Brain microvascular endothelial cell (primary cell): ENCODE data around the gene CAVIN1.
"Not testable (repeated sequence)": the region's sequence is repeated elsewhere in the genome, so short reads cannot be mapped to it uniquely, and the experiment has no call there.

Experiments
- DNase-seq: peaks from one replicate; pipeline ENCODE4 v3.0.0-alpha.2; 2020
- H3K27ac ChIP-seq: fragments of 250-450 bp; sonication (Bioruptor Pico); 2 replicates; pipeline ENCODE4 v1.5.1; 2020; ENCODE audit warnings: mild to moderate bottlenecking, moderate library complexity
- H3K27me3 ChIP-seq: fragments of 250-450 bp; sonication (Bioruptor Pico); replicated peaks from 2 replicates; pipeline ENCODE4 v1.5.1; 2020; ENCODE audit warnings: mild to moderate bottlenecking
- H3K36me3 ChIP-seq: fragments of 250-450 bp; sonication (Bioruptor Pico); replicated peaks from 2 replicates; pipeline ENCODE4 v1.5.1; 2020; ENCODE audit warnings: mild to moderate bottlenecking
- H3K4me3 ChIP-seq: 2 replicates; pipeline ENCODE4 v1.5.1; 2011; ENCODE audit warnings: low read depth, mild to moderate bottlenecking, control low read depth, low read length, moderate library complexity
- in situ Hi-C: cut with HindIII; loops from 2 replicates; pipeline ENCODE4 v1.10.0; 2017; ENCODE audit warnings: low sequenced_read_pairs, low pct_ligation_motif_present
- TF ChIP-seq, protein P1 (sequence below): IDR thresholded peaks from 2 replicates; pipeline ENCODE4 v1.5.1; 2011; ENCODE audit warnings: low read depth, mild to moderate bottlenecking, moderate library complexity, low read length, control low read depth, inconsistent platforms; ENCODE audit errors: missing control alignments

The CAVIN1 gene

DNA sequence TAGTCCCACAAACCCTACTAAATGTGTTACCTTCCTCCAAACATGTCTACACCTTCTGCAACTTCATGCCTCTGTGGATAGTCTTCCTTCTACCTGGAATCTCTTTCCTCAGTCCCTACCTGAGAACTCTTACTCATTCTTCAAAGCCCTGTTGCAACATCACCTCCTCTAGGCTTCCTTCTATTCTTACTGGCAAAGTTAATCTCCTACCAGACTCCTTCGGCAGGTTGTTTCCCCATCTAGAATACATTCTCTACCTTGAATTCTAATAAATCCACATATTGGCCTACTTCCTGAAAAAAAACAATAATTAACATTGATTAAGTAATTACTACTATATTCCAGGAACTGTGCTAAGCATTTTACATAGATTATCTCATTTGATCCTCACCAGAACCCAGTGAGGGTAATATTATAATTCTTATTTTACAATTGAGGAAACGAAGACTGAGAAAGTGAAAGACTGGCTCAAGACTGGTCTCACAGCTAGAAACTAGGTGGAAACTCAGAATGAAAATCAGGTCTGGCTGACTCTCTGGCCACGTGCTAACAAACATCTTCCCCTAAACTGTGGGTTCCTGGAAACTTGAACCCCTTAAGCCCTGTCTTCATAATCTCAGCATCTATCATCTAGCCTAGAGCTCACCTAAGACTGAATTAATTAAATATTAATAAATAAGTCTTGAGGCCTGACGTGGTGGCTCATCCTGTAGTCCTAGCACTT is 30.2 kb downstream of the CAVIN1 start:
- Histone ChIP-seq H3K27me3 (no peaks in the 10 kb centered on the region), H3K27ac (no peak overlapping the region), H3K4me3 (no peak overlapping the region), H3K36me3 (no peaks in the 10 kb centered on the region)
- in situ Hi-C loops: no loop called here
- DNase-seq: no peak
- TF ChIP-seq, protein P1, sequence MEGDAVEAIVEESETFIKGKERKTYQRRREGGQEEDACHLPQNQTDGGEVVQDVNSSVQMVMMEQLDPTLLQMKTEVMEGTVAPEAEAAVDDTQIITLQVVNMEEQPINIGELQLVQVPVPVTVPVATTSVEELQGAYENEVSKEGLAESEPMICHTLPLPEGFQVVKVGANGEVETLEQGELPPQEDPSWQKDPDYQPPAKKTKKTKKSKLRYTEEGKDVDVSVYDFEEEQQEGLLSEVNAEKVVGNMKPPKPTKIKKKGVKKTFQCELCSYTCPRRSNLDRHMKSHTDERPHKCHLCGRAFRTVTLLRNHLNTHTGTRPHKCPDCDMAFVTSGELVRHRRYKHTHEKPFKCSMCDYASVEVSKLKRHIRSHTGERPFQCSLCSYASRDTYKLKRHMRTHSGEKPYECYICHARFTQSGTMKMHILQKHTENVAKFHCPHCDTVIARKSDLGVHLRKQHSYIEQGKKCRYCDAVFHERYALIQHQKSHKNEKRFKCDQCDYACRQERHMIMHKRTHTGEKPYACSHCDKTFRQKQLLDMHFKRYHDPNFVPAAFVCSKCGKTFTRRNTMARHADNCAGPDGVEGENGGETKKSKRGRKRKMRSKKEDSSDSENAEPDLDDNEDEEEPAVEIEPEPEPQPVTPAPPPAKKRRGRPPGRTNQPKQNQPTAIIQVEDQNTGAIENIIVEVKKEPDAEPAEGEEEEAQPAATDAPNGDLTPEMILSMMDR: no peak

GRCh38 chr17:42391439-42391838 is 31.6 kb downstream of the CAVIN1 start:
- H3K4me3 ChIP-seq: not testable (repeated sequence)

DNA sequence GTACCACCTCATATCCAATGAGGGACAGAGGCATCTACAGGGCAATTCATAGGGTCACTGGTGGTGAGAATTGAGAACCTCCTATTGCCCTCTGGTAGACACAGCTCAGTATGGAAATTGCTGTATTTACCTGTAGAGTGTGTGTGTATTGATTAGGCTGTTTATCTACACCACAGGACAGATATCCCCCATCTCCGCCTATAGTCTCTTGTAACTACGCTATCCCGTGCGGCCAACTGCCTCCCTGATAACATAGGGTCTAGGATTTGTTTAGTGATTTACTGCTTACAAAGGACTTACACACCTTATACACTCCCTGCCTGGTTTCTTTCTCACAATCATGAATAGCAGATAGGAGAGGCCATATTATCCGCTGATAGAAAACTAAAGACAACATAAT is 33.2 kb downstream of the CAVIN1 start:
- TF ChIP-seq, protein P1: no peak
- no peak overlapping the region for H3K4me3 ChIP-seq
- no peak overlapping the region for H3K27ac ChIP-seq
- H3K27me3 ChIP-seq: no peaks in the 10 kb centered on the region
- in situ Hi-C loops: no loop called here
- no peak for DNase-seq
- no peaks in the 10 kb centered on the region for H3K36me3 ChIP-seq

More at GRCh38 chr17:42391439-42391838, 31.6 kb downstream of the CAVIN1 start:
- DNase-seq, H3K27ac ChIP-seq, H3K27me3 ChIP-seq, in situ Hi-C loops, H3K36me3 ChIP-seq: not testable (repeated sequence)

- peak overlapping the region; percentile 90 for H3K27ac ChIP-seq
- in situ Hi-C loops: no loop called here
- no peak for DNase-seq
- no peaks in the 10 kb centered on the region for H3K27me3 ChIP-seq
- H3K36me3 ChIP-seq: no peaks in the 10 kb centered on the region
- TF ChIP-seq, protein P1: no peak
- H3K4me3 ChIP-seq: peak overlapping the region; percentile 45
Observed at GRCh38 chr17:42389135-42389417, 34.0 kb downstream of the CAVIN1 start.

- peak; percentile 100 for DNase-seq
- Histone ChIP-seq H3K27me3 (no peaks in the 10 kb centered on the region), H3K36me3 (no peaks in the 10 kb centered on the region), H3K4me3 (peak within 1 kb of the TSS; percentile 93), H3K27ac (peak within 1 kb of the TSS; percentile 90)
- in situ Hi-C loops: no loop called here
- TF ChIP-seq, protein P1: no peak
Observed at GRCh38 chr17:42388381-42389134, 34.5 kb downstream of the CAVIN1 start, which contains the start of gene STAT3. Gene STAT3, minus strand, starts transcription at chr17:42388442. Its CDS starts 39,926 bp downstream, at chr17:42348516.

GRCh38 chr17:42387661-42388380 is 35.2 kb downstream of the CAVIN1 start:
- TF ChIP-seq, protein P1: no peak
- H3K27me3 ChIP-seq: no peaks in the 10 kb centered on the region
- in situ Hi-C loops: no loop called here
- peak overlapping the region; percentile 82 for H3K27ac ChIP-seq
- peak overlapping the region; percentile 93 for H3K4me3 ChIP-seq
- no peak for DNase-seq
- no peaks in the 10 kb centered on the region for H3K36me3 ChIP-seq
